ENCODE results near the gene ANO7.

Gene ANO7

DNA sequence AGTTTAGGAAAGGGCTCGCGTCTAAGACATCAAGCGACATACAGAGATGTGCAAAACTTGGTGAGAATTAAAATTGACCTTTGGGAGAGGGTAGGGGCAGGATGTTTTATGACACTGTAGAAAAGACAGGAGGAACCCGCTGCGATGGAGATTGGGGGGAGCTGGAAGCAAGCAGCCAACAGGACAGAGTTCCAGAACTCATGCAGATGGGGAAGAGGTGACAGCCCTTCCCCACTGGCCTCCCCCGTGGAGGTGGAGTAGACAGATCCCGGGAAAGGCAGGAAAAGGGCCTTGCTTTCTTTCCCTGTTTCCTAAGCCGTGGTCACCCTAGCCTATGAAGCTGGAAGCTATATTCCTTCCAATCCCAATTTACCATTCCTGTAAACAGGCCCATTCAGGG is 39.1 kb downstream of the ANO7 start:
- DNase-seq (ENCODE audit: low read depth in 3 of 3), result no peak

GRCh38 chr2:241228081-241228859 is 39.8 kb downstream of the ANO7 start:
- DNase-seq (ENCODE audit: low read depth in 3 of 3), result no peak

DNA sequence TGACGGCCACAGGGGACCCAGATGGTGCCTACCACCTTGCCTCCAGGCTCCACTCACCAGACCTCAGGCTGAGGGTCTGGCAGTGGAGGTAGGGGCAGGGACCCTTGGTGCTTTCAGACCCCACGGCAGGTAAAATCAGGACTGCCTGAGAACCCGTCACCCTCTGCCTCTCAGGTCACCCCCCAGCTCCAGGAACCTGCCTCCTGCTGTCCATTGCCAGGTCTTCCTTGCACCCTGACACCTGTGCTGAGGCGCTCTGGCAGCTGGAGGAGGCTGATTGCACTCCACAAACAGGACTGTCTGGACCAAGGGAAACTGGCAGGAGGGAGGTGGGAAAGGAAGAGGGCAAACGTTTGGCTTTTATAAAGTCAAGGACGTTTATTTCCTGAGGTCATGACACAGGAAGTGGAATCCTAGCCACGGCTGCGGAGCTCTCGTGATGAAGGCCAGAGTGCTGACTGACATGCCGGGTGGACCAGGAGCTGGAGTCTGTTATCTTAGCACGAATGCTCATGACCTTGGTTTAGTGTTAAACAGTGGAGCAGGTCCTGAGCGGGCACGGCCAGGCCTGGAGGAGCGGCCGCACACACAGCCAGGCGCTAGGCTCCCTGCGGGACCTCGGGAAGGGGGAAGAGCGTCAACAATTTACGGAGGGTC is 40.5 kb downstream of the ANO7 start:
- DNase-seq (ENCODE audit: low read depth in 3 of 3), result no peak

DNA sequence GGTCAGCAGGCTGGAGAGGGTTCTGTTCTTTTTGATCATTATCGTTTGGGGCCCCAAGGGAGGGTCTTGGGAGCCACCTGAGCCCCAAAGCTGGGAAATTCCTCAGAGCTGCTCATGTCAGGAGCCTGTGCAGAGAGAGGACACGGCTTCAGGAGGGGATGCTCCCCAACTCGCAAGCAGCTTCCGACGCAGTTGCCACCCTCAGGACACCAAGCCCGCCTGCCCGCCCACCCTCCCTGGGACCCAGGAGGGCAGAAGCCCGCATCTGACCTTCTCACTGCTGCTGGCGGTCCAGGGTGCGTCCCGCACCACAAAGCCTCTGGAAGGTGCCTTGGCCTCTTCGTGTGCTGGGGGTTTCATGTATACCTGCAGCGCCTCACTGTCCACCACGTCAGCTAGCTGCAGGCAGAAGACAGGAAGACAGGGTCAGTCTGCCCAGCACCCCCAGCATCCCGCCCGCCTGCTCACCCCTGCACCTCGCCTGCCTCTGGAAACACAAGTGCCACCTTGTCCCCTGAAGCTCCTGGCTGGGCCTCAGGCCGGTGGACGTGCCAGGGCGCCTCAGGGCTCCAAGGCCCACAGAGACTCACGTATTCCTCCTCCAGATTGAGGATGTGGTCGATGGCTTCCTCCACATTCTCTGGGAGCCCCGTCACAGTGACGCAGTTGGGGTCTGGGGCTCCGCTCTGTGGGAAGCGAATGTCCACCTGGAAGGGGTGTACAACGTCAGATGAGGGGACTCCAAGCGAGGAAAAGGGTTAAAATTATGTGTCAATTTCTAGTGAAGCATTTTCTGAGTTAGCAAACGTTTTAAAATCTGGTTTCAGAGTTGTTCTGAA is 41.3 kb downstream of the ANO7 start:
- no peak for DNase-seq (ENCODE audit: low read depth in 3 of 3)

- DNase-seq (ENCODE audit: low read depth in 3 of 3), result no peak
These were observed 42.0 kb downstream of the ANO7 start for GRCh38 chr2:241230435-241230834.

DNA sequence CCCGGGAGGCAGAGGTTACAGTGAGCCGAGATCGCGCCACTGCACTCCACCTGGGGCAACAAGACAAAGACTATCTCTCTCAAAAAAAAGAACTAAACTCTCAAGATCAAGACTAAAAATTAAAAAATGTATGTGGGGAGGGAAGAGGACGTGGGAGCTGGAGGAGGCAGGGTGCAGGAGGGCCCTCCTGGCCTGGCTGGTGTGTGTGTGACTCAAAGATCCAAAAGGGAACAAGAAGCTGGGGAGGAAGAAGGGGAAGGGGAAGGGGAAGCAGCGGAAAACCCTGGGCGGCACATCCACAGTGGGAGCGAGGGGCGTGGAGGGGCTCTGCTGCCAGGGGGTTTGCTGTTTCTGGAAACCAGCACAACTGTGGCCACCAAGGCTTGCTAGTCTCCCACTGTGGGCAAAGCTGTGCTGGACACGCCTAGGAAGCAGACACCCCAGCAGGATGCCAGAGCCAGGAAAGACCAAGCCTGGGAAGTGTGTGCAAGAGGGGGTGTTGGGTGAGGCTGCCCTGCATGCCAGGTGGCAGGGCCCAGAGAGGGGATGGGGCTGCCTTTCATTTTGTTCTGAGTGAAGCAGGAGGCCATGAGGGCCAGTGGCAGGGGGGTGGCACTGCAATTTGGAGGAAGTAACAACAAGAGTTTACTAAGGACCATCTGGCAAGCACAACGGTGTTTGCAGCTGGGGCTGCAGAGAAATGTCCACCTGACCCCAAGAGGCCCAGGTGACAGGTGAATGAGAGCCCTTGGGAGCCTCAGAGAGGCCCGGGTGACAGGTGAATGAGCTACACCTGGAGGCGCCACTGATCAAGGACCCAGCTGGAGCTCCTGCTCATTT is 44.5 kb downstream of the ANO7 start:
- no peak for DNase-seq (ENCODE audit: low read depth in 3 of 3)

DNA sequence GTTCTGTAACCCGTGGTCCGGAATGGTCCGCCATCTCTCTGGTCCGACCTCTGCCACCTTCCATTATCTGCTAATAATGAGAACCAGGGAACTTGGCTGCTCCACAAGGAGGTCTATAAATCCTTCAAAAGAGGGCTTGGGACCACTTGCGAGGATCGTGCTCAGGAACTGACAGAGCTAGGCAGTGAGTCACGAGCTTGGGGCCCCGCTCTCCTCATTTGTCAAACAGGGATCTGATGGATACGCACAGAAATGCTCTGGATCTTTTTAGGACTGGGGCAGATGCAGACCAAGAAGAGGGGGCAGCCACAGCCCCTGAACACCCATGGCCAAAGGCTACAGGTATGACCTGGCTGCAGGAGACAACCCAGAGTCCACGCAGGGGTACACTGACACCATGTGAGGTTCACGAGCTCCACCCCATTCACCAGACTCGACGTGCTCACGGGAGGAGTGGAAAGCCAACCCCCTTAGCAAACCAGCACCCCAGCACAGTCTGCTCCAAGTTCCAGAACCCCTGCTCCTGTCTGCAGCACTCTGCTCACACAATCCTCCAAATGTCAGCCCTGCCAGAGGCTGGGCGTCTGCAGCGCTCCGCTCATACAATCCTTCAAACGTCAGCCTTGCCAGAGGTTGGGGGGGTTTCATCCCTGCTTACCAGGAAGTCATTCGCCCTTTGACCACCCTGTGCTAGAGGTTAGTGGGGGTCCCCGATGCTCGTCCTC is 45.8 kb downstream of the ANO7 start:
- DNase-seq (ENCODE audit: low read depth in 3 of 3), result no peak

DNA sequence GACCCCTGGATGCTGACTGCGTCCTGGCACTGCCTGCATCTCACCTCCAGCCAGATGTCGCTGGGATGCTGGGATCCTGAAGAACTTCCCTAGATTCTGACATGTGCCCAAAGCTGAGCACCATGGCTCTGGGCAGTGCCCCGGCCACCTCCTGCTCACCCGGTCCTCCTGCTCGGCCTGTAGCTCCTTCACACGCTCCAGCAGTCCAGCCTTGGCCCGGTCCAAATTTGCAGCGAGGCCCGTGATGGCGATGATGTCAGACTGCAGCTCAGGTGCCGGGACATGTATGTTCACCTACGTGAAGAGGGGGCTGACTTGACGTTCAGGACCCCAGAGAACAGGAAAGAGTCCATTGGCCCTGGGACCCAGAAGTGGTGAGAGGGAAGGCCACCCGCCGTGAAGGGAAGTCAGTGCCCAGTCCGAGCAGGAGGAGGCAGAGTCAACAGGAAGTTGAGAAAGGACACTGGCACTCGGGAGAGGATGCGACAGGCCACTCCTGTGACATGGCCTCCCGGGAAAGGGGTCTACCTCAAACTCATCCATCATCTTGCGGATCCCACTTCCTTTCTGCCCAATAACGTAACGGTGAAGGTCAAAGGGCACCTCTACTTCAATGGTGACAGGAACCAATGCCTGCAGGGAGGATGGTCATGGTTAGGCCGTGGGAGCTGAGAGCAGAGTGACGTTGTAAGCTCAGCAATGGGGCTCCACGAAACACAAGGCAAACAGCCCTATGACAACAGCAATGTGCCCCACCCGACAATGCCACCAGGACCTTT is 46.7 kb downstream of the ANO7 start:
- no peak for DNase-seq (ENCODE audit: low read depth in 3 of 3)

DNA sequence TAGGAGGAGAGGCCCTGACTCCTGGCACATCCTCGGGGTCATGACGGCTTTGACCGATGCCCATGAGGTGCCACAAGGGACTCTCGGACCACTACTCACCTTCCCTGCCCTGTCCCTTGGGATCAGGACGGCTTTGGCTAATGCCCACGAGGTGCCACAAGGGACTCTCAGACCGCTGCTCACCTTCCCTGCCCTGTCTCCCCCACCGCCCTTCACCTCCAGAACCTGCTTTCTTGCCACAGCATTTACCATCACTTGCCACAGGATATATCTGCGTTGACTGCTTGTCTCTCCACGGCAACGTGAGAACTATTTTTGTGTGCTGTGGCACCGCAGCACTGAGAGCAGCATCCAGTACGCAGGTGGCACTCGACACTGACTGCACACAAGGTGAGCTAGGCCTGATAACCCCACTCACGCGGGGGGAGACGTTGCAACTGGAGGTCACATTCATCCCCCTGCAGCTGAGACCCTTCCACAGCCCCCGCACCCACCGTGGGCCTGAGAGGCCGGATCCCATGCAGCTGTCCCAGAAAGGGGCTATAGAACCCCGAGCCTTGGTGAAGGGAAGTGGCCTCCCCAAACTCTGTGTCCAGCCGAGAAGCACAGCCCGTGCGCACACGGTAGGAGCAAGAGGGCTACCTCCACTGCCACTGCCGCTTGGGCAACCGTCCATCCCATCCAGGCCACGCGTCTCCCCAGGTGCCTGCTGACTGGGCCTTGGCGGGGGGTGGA is 47.5 kb downstream of the ANO7 start:
- DNase-seq (ENCODE audit: low read depth in 3 of 3), result no peak

GRCh38 chr2:241237047-241237446 is 48.6 kb downstream of the ANO7 start:
- no peak for DNase-seq (ENCODE audit: low read depth in 3 of 3)

DNA sequence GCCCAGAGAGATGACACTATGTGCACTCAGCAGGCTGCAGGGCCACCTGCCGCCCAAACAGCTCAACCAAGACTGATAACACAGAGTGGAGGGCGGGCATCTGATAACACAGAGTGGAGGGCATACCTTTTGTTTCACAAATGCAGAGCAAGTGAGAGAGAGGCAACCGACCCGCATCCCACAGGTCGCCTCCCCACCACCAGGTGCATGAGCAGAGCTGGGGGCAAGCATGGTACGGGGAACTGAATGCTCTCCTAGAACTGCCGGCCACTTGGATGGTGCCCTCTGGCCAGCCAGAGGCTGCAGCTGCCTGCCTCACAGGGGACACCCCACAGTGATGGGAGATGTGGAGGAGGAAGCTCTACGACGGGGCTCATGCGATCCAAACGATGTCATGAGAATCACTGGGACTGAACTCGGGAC is 49.5 kb downstream of the ANO7 start:
- no peak for DNase-seq (ENCODE audit: low read depth in 3 of 3)

DNA sequence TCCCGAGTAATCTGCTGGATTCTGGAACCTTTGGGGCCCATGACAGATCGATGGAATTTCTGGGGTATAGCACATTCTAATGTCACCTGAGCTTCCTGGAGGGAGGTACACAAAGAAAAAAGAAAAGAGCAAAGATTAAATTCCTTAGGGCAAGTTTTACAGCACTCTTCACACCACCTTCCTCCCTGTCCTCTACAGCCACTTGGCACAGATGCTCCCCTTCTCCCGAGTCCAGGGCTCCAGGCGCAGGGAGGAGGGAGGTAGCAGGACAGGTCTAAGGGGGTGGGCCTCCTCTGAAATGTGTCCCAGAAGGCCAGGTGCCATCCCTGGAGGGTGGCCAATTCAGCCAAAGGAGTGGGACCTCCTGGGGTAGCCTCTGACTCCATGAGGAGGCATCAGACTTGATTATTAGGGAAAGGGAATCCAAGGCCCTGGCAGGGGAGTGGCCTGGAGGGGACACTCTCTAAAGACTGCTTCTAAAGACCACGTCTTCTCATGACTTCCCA is 50.3 kb downstream of the ANO7 start:
- no peak for DNase-seq (ENCODE audit: low read depth in 3 of 3)

DNA sequence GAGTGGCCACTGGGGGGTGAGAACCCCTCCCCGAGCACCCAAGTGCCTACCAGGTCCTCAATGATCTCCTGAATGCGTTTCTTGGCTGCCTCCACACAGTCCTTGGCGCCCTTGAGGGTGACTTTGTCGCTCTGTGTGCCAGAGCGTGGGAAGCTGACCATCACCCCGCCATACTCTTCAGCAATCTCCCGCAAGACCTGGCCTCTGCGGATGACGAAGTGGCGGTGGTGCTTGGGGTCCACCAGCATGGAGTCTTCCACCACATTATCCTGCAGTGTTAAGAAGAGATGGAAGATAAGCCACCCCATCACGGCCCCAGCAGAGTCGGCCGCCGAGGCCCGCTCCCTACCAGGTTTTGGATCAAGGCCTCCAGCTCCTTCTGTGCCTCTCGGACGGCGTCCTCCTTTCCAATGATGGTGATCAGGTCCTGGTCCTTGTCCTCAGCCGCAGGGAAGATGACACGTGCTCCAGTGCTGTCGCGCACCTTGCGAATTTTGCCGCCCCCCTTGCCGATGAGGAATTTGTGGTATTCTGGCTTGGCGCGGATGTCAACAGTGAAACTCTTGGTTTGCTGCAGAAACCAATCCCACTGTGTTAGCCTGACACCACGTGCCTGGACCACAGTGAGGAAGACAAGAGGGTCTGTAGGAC is 51.2 kb downstream of the ANO7 start:
- DNase-seq (ENCODE audit: low read depth in 3 of 3), result no peak

GRCh38 chr2:241240320-241241004 is 52.0 kb downstream of the ANO7 start:
- DNase-seq (ENCODE audit: low read depth in 3 of 3), result no peak

DNA sequence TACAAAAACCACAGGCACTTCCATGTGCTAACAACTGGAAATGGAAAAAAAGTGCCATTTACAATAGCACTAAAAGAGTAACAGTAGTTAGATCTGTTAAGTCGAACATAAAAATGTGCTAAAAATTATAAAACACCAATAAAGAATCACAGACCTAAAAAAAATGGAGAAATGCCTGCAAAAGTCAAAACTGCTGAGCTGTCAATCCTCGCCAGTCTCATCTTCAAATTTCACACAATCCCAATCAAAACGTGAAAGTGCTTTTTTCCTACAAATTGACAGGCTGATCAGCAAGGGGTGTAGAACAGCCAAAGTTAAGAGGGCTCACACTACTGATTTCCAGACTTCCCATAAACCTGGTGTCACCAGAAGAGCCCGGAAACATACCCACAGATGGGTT is 53.2 kb downstream of the ANO7 start:
- no peak for DNase-seq (ENCODE audit: low read depth in 3 of 3)

GRCh38 chr2:241242306-241242705 is 53.8 kb downstream of the ANO7 start:
- DNase-seq (ENCODE audit: low read depth in 3 of 3), result no peak

GRCh38 chr2:241244368-241244767 is 55.9 kb downstream of the ANO7 start:
- no peak for DNase-seq (ENCODE audit: low read depth in 3 of 3)

DNA sequence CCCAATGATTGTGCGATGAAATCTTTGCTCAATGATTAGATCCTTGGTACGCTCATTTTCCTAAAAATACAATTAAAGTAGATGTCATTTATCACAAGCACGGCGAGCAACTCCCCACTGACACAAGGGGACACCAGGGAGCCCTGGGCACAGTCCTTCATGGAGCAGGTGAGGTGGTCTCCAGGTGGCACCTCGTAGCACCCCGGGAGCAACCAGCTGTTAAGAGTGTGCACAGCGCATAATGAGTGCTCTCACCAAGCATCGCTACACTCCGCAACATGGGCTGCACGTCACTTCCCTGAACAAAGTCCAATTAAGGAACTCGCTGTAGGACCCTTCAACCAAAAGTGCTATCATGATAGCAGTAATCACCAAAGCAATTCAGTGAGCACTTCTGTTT is 59.8 kb downstream of the ANO7 start:
- no peak for DNase-seq (ENCODE audit: low read depth in 3 of 3)

Measured in stimulated activated CD4-positive, alpha-beta T cell treated with anti-CD3 and anti-CD28 coated beads, TNF-alpha, amount 100 ng/mL, for 48 hours (primary cell).